Heart right ventricle (tissue), 16 donors: ENCODE data around the gene VIPR2. TPM values are rescaled to one million over a fixed set of nuclear protein-coding genes. Genes with fewer than 3 reads are reported as not detected.

Experiments
- ATAC-seq, 8 donors: fragments of 200-7000 bp; cut with Tn5 transposase; one replicate each; pipeline ENCODE4 v1.9.1; 2020; ENCODE audit warnings: mild to moderate bottlenecking in 8 of 8, moderate library complexity in 8 of 8, moderate number of reproducible peaks in 1 of 8
- DNase-seq, 2 donors: peaks; one replicate each; pipeline ENCODE4 v3.0.0-alpha.2; 2020
- H3K27ac ChIP-seq, 10 donors: fragments of 200-600 bp; sonication (generic) in 2 of 10; one replicate each; pipeline versions ENCODE4 v1.5.0 to v1.8.0; 2020 to 2022; ENCODE audit warnings: mild to moderate bottlenecking in 3 of 10
- H3K27me3 ChIP-seq, 7 donors: fragments of 200-600 bp; one replicate each; pipeline ENCODE4 v1.8.0; 2021 to 2022; ENCODE audit warnings: mild to moderate bottlenecking in 2 of 7
- H3K36me3 ChIP-seq, 9 donors: fragments of 200-600 bp; sonication (generic) in 1 of 9; one replicate each; pipeline versions ENCODE4 v1.5.0 to v1.8.0; 2020 to 2022; ENCODE audit warnings: mild to moderate bottlenecking in 2 of 9
- H3K4me1 ChIP-seq, 9 donors: fragments of 200-600 bp; sonication (generic) in 1 of 9; one replicate each; pipeline versions ENCODE4 v1.5.0 to v1.8.0; 2020 to 2022; ENCODE audit warnings: mild to moderate bottlenecking in 4 of 9
- H3K4me3 ChIP-seq, 10 donors: fragments of 200-600 bp; sonication (generic) in 2 of 10; one replicate each; pipeline versions ENCODE4 v1.5.0 to v1.8.0; 2020 to 2022; ENCODE audit warnings: mild to moderate bottlenecking in 7 of 10, moderate library complexity in 2 of 10
- H3K9me3 ChIP-seq, 11 donors: fragments of 200-600 bp in 10 of 11; sonication (generic) in 2 of 11; one replicate each; pipeline versions ENCODE4 v1.5.0 to v1.8.0; 2013 to 2022; ENCODE audit warnings: mild to moderate bottlenecking in 2 of 11, control low read depth in 1 of 11, moderate library complexity in 1 of 11
- WGBS, 2 donors: extraction: QIAGEN DNeasy Blood & Tissue Kit; methylation state at CpG; one replicate each; pipeline ENCODE4 v1.1.7; 2013; ENCODE audit warnings: inconsistent platforms in 1 of 2; 5-methylcytosine and 5-hydroxymethylcytosine counted together
- intact Hi-C, 10 donors: fragments of 100-400 bp; cut with DNase I; formaldehyde crosslinking; loops; one replicate each; pipeline versions ENCODE4 v1.11.1 to v1.14.2; 2022
- polyA plus RNA-seq, 2 donors: library from polyadenylated mRNA; stranded (reverse); fragments of 200-250 nt; gene quantifications; one replicate each; pipeline ENCODE4 v1.2.3, GENCODE V29; 2013
- total RNA-seq, 10 donors: library from RNA; stranded (reverse); fragmentation: NEBNext Ultra II Directional in 3 of 10; extraction: Animal tissue kit (Norgen Biotek cat#: 25700) in 3 of 10; gene quantifications; one replicate each; pipeline versions ENCODE4 v1.2.1 to v1.2.4, GENCODE V29; 2021 to 2023
- TF ChIP-seq, protein P1 (sequence below), 9 donors: fragments of 200-600 bp; sonication (generic) in 2 of 9; IDR thresholded peaks; one replicate each; pipeline versions ENCODE4 v1.5.0 to v1.8.0; 2021 to 2022; ENCODE audit warnings: antibody characterized with exemption in 9 of 9, mild to moderate bottlenecking in 5 of 9, moderate library complexity in 1 of 9
- donor health status: Arrhythmogenic right ventricular cardiomyopathy.
- donor health status: ischemic (EF 13 %, LVEDD 7.1; RV severe dilation, severe dysfunction).
- donor health status: healthy with polysubstance abuse.
- donor health status: DM: no; HTN: yes; CAD: no.
- donor health status: DM: no; HTN: no; CAD: no.
- donor health status: ischemic (EF 25% LVEDD 6.9; RV normal size, moderate dysfunction).
- donor health status: ischemic (EF 25% LVEDD 5.7; RV mildly dilated, moderate dysfunction).
- donor health status: healthy.
- donor health status: DM: yes; HTN: yes; CAD: no.
- donor health status: Ischemic cardiomyopathy.
- donor health status: ischemic (EF 35%, LVEDD 5.7; RV mildly dilated, moderate dysfunction).
- donor health status: nonischemic (EF 11% LVEDD 7.7; RV severe dilation, severe dysfunction).
- donor health status: DM: yes; HTN: yes; CAD: no.
- donor health status: PGD.
- donor health status: ischemic (EF 29% LVEDD 5.4; RV normal size, mild dysfunction).
- donor health status: nonischemic (EF 23%, LVEDD 6.1; RV moderate dilation, normal function).

The VIPR2 gene
- total and polyA plus RNA-seq, 12 donors = 3.0 to 30.6 (median 19.1) TPM

DNA sequence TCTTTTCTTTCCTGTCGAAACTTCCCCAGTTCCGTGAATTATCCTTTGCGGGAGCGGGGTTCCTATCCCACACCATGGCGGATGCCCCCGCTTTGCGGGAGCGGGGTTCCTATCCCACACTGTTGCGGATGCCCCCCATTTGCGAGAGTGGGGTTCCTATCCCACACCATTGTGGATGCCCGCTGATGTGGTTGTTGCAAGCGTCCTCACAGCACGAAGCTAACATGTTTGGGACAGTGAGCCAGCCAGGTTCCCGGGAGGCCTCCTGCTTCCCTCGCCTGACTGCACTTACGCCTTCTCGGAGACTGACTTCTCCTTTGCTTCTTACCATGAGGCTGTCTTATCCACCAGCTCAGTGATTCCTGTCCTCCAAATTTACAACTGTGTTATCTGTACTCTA is 134.7 kb downstream of the VIPR2 start:
- no peak for ATAC-seq
- WGBS, 2 donors = 79 to 86% methylated on average over 17 of the region's 17 CpGs
- no peak overlapping the region for H3K27ac ChIP-seq
- H3K4me1 ChIP-seq = peaks cover 0 to 42% (median 19%) of the 10 kb centered on the region in 9 donors
- no peaks in the 10 kb centered on the region for H3K27me3 ChIP-seq
- H3K36me3 ChIP-seq = no peaks in the 10 kb centered on the region
- no peak for DNase-seq
- H3K4me3 ChIP-seq = no peak overlapping the region
- intact Hi-C loops = loop anchor here in 1 of 10 donors (10.0 kb wide), 1 partner anchor 135 kb away; the partner anchor contains the start of gene VIPR2
- TF ChIP-seq, protein P1, sequence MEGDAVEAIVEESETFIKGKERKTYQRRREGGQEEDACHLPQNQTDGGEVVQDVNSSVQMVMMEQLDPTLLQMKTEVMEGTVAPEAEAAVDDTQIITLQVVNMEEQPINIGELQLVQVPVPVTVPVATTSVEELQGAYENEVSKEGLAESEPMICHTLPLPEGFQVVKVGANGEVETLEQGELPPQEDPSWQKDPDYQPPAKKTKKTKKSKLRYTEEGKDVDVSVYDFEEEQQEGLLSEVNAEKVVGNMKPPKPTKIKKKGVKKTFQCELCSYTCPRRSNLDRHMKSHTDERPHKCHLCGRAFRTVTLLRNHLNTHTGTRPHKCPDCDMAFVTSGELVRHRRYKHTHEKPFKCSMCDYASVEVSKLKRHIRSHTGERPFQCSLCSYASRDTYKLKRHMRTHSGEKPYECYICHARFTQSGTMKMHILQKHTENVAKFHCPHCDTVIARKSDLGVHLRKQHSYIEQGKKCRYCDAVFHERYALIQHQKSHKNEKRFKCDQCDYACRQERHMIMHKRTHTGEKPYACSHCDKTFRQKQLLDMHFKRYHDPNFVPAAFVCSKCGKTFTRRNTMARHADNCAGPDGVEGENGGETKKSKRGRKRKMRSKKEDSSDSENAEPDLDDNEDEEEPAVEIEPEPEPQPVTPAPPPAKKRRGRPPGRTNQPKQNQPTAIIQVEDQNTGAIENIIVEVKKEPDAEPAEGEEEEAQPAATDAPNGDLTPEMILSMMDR (IDR thresholded peaks at IDR 0.05) = no peak
- no peaks in the 10 kb centered on the region for H3K9me3 ChIP-seq

DNA sequence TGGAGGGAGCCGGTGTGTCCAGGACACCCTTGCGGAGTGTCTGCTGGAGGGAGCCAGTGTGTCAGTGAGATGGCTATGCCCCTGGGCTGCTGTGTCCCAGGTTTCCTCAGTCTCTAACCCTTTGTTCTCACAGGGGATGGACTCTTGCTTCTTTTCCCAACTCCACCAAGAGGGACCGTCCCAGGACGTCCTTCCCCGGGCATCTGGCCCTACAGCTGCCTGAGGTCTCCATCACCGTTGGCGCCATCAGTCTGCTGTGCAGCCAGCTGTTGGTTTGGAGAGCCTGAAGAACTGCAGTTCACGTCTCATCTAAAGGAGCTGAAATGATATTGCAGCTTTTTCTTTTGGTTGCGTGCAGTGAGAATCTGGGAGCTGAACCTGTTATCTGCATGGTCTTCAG is 136.2 kb downstream of the VIPR2 start:
- H3K9me3 ChIP-seq = no peaks in the 10 kb centered on the region
- TF ChIP-seq, protein P1 (IDR thresholded peaks at IDR 0.05) = no peak
- H3K4me3 ChIP-seq = no peak overlapping the region
- ATAC-seq = peak in 1 of 8 donors; percentile 2
- DNase-seq = no peak
- H3K27ac ChIP-seq = peak overlapping the region in 2 of 10 donors; percentile 0 to 41
- H3K4me1 ChIP-seq = peaks cover 0 to 29% (median 13%) of the 10 kb centered on the region in 9 donors
- no peaks in the 10 kb centered on the region for H3K27me3 ChIP-seq
- 87 to 92% methylated on average over 9 of the region's 9 CpGs for WGBS, 2 donors
- H3K36me3 ChIP-seq = no peaks in the 10 kb centered on the region
- intact Hi-C loops = no loop called here

DNA sequence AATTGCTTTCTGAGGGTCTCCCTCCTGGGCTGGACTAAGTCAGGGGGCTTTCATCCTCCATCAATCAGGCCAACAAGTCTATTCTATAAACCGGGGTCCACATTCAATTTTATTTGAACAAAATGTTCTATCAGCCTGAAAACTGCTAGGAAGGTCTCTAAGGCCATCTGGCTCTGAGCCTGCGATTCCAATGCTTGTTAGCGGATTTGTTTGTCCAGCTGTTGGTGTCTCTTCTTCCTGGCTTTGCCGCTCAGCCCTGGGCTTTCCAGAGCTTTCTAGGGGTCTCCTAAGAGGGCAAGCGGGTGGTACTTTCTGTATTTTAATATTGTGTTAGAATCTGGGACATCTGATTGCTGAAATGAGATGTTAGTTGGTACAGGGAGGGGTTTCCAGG is 136.7 kb downstream of the VIPR2 start:
- no peak for DNase-seq
- Histone ChIP-seq H3K9me3 (no peaks in the 10 kb centered on the region), H3K36me3 (no peaks in the 10 kb centered on the region), H3K4me3 (no peak overlapping the region), H3K4me1 (peaks cover 0 to 29% (median 13%) of the 10 kb centered on the region in 9 donors), H3K27me3 (no peaks in the 10 kb centered on the region), H3K27ac (peak overlapping the region in 2 of 10 donors; percentile 0 to 41)
- WGBS, 2 donors = 69 to 76% methylated on average over 5 of the region's 5 CpGs
- TF ChIP-seq, protein P1 (IDR thresholded peaks at IDR 0.05) = no peak
- intact Hi-C loops = no loop called here
- no peak for ATAC-seq

DNA sequence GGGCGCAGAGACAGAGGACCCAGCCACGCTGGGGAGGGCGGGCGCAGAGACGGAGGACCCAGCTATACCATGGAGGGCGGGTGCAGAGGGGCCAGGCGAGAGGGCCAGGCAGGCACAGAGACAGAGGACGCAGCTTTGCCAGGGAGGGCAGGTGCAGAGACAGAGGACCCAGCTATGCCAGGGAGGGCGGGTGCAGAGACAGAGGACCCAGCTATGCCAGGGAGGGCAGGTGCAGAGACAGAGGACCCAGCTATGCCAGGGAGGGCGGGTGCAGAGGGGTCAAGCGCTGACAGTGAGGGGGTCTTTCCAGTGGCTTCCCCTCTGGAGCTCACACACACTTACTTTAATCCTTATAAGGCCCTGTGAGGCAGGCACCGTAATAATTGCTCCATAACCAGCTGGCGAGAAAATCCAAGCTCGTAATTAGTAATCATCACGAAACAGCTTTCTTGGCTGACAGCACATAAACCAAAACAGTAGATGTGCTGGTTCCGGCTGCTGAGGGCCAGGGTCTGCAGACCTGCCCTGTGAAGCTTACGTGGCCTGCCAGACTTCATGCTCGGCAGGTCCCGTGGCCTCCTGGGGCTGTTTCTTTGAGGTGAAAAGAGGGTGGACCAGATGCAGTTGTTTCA is 137.2 kb downstream of the VIPR2 start:
- Histone ChIP-seq H3K4me3 (no peak overlapping the region), H3K9me3 (no peaks in the 10 kb centered on the region), H3K27me3 (no peaks in the 10 kb centered on the region), H3K27ac (peak overlapping the region in 1 of 10 donors; percentile 0), H3K4me1 (peaks cover 0 to 23% (median 8%) of the 10 kb centered on the region in 9 donors), H3K36me3 (no peaks in the 10 kb centered on the region)
- intact Hi-C loops = no loop called here
- no peak for ATAC-seq
- TF ChIP-seq, protein P1 (IDR thresholded peaks at IDR 0.05) = no peak
- DNase-seq = no peak
- 91 to 96% methylated on average over 19 of the region's 19 CpGs for WGBS, 2 donors
